Measurements from ENCODE around the gene FAM219B. TPM values are rescaled to one million over a fixed set of nuclear protein-coding genes. Genes with fewer than 3 reads are reported as not detected.

FAM219B gene
- total and polyA plus RNA-seq, 10 of the 15 experiments (the other 5 are each of a cell fraction or from before 2014, with no cell fraction given), result 7.6 to 53.2 (median 29.4) TPM

- Histone ChIP-seq H3K4me2 (ENCODE audit: control insufficient read depth, insufficient read depth) (peak overlapping the region; percentile 100), H3K4me1 (ENCODE audit: control insufficient read depth, insufficient read depth, low read length) (peaks cover 23% of the 10 kb centered on the region), H3K27ac (ENCODE audit: control insufficient read depth, insufficient read depth) (peak overlapping the region; percentile 94), H3K4me3 (peak overlapping the region; percentile 93), H3K9ac (ENCODE audit: control insufficient read depth, insufficient read depth, low read length) (peak overlapping the region; percentile 68; the same call in 1 of the 2 replicates), H3K36me3 (ENCODE audit: control insufficient read depth in 2 of 2, insufficient read depth in 2 of 2, low read length in 1 of 2) (no peaks in the 10 kb centered on the region), H3K79me2 (ENCODE audit: control insufficient read depth, insufficient read depth, low read length) (peaks cover 38% of the 10 kb centered on the region), H2AFZ (ENCODE audit: control insufficient read depth, low read depth, low read length) (peak overlapping the region; percentile 91), H4K20me1 (ENCODE audit: control insufficient read depth, insufficient read depth) (no peaks in the 10 kb centered on the region), H3K9me3 (replicated peaks; ENCODE audit: control insufficient read depth, insufficient read depth, low read length) (no peaks in the 10 kb centered on the region), H3K27me3 (replicated peaks in 1 of 2; ENCODE audit: control insufficient read depth in 2 of 2, insufficient read depth in 2 of 2, low read length in 1 of 2) (no peaks in the 10 kb centered on the region)
- no peak for DNase-seq (ENCODE audit: low read depth, low spot score)
- no peak for ATAC-seq
- in situ Hi-C loops (cut with MboI), result no loop called here
- no peak for FAIRE-seq
- CTCF ChIA-PET, result interaction anchor here (0.9 to 11.2 kb wide), 3 partner anchors 10 to 87 kb away, joined by 3 to 129 read pairs (median 11); no protein-coding TSS in a partner anchor
- RAD21 ChIA-PET (ENCODE audit: unreplicated experiment), result interaction anchor here (0.6 to 2.5 kb wide), 5 partner anchors 10 to 149 kb away, joined by 3 to 13 read pairs (median 3); partner anchors contain the start of genes CSK and PPCDC
- 9% methylated on average over 16 of the region's 16 CpGs for WGBS (ENCODE audit: insufficient coverage, insufficient replicate concordance, low lambda C conversion rate, missing lambda C conversion rate)
- TSS peak; percentile 74 for BruUV-seq (replicated peaks)
- SMC1A ChIA-PET (ENCODE audit: uncharacterized antibody, unreplicated experiment), result interaction anchor here (0.7 to 2.7 kb wide), 6 partner anchors 9 to 367 kb away, joined by 3 to 15 read pairs (median 3); partner anchors contain the start of gene FAM219B
- intact Hi-C loops (cut with micrococcal nuclease; ENCODE audit: unreplicated experiment), result no loop called here
- POLR2A ChIA-PET, result interaction anchor here (0.5 to 2.4 kb wide), 10 partner anchors 10 to 257 kb away, joined by 3 to 7 read pairs (median 5); partner anchors contain the start of gene FAM219B
- TF ChIP-seq EGR1 (IDR thresholded peaks at IDR 0.05; ENCODE audit: borderline replicate concordance in 1 of 2, low read depth in 2 of 2, low read length in 2 of 2), result no peak
- no peak for TF ChIP-seq ZBTB40 (IDR thresholded peaks at IDR 0.05; ENCODE audit: borderline replicate concordance)
- no peak for TF ChIP-seq REST (IDR thresholded peaks at IDR 0.05; ENCODE audit: low read depth, low read length)
- no peak for TF ChIP-seq MTA3 (IDR thresholded peaks at IDR 0.05; ENCODE audit: borderline replicate concordance, low read length)
- TF ChIP-seq ATF3 (IDR thresholded peaks at IDR 0.05; ENCODE audit: borderline replicate concordance, extremely low read depth, low read depth, low read length), result no peak
- TF ChIP-seq HDAC6 (IDR thresholded peaks at IDR 0.05; ENCODE audit: unreplicated experiment), result no peak
- TF ChIP-seq STAT1 (conservative IDR thresholded peaks at IDR 0.05), result no peak
- no peak for TF ChIP-seq MTA2 (IDR thresholded peaks at IDR 0.05; ENCODE audit: low read depth)
- TF ChIP-seq BACH1 (IDR thresholded peaks at IDR 0.05; ENCODE audit: borderline replicate concordance), result no peak
- TF ChIP-seq ATF7 (IDR thresholded peaks at IDR 0.05; ENCODE audit: low read depth), result no peak
- no peak for TF ChIP-seq SUZ12 (IDR thresholded peaks at IDR 0.05; ENCODE audit: unreplicated experiment)
- no peak for TF ChIP-seq TBL1XR1 (IDR thresholded peaks at IDR 0.05; ENCODE audit: low read depth, low read length)
- no peak for TF ChIP-seq NR2C2 (IDR thresholded peaks at IDR 0.05; ENCODE audit: borderline replicate concordance, control insufficient read depth, insufficient read length, low read depth)
Observed at GRCh38 chr15:74873756-74874424, 32.8 kb downstream of the FAM219B start.

Data from GM12878 (cell line).